ENCODE measurements around the gene OR5K1.

The OR5K1 gene

GRCh38 chr3:98457543-98457942 lies 5.5 kb upstream of the OR5K1 start:
- no peaks in the 10 kb centered on the region for H3K36me3 ChIP-seq (ENCODE audit: low read depth)
- no peak overlapping the region for H3K27ac ChIP-seq (ENCODE audit: poor library complexity, severe bottlenecking)
- DNase-seq (ENCODE audit: low spot score) (no peak), ATAC-seq (ENCODE audit: low read depth) (no peak)
- no peak overlapping the region for H3K4me3 ChIP-seq (ENCODE audit: severe bottlenecking)
- no peaks in the 10 kb centered on the region for H3K9me3 ChIP-seq (ENCODE audit: severe bottlenecking)
- TF ChIP-seq CTCF (IDR thresholded peaks at IDR 0.05; ENCODE audit: poor library complexity, severe bottlenecking) = no peak
- no peaks in the 10 kb centered on the region for H3K27me3 ChIP-seq (ENCODE audit: insufficient read depth, poor library complexity, severe bottlenecking)
- no peaks in the 10 kb centered on the region for H3K4me1 ChIP-seq (ENCODE audit: insufficient read depth, poor library complexity, severe bottlenecking)

GRCh38 chr3:98460220-98460619 lies 2.8 kb upstream of the OR5K1 start:
- H3K4me3 ChIP-seq (ENCODE audit: severe bottlenecking) = no peak overlapping the region
- H3K27me3 ChIP-seq (ENCODE audit: insufficient read depth, poor library complexity, severe bottlenecking) = no peaks in the 10 kb centered on the region
- DNase-seq (ENCODE audit: low spot score) = no peak
- TF ChIP-seq CTCF (IDR thresholded peaks at IDR 0.05; ENCODE audit: poor library complexity, severe bottlenecking) = no peak
- no peak for ATAC-seq (ENCODE audit: low read depth)
- no peak overlapping the region for H3K27ac ChIP-seq (ENCODE audit: poor library complexity, severe bottlenecking)
- H3K36me3 ChIP-seq (ENCODE audit: low read depth) = no peaks in the 10 kb centered on the region
- H3K9me3 ChIP-seq (ENCODE audit: severe bottlenecking) = no peaks in the 10 kb centered on the region
- no peaks in the 10 kb centered on the region for H3K4me1 ChIP-seq (ENCODE audit: insufficient read depth, poor library complexity, severe bottlenecking)

- ATAC-seq (ENCODE audit: low read depth) (peak; percentile 98), DNase-seq (ENCODE audit: low spot score) (peak; percentile 73)
- Histone ChIP-seq H3K36me3 (ENCODE audit: low read depth) (no peaks in the 10 kb centered on the region), H3K4me3 (ENCODE audit: severe bottlenecking) (no peak overlapping the region), H3K9me3 (ENCODE audit: severe bottlenecking) (peaks cover 2% of the 10 kb centered on the region), H3K27ac (ENCODE audit: poor library complexity, severe bottlenecking) (peak overlapping the region; percentile 52), H3K27me3 (ENCODE audit: insufficient read depth, poor library complexity, severe bottlenecking) (no peaks in the 10 kb centered on the region), H3K4me1 (ENCODE audit: insufficient read depth, poor library complexity, severe bottlenecking) (peaks cover 17% of the 10 kb centered on the region)
- no peak for TF ChIP-seq CTCF (IDR thresholded peaks at IDR 0.05; ENCODE audit: poor library complexity, severe bottlenecking)
Observed at GRCh38 chr3:98482717-98483482, 19.9 kb downstream of the OR5K1 start.

- peak overlapping the region; percentile 52 for H3K27ac ChIP-seq (ENCODE audit: poor library complexity, severe bottlenecking)
- DNase-seq (ENCODE audit: low spot score) (no peak), ATAC-seq (ENCODE audit: low read depth) (peak; percentile 26; the same call in 2 of the 3 replicates)
- no peak for TF ChIP-seq CTCF (IDR thresholded peaks at IDR 0.05; ENCODE audit: poor library complexity, severe bottlenecking)
- H3K4me1 ChIP-seq (ENCODE audit: insufficient read depth, poor library complexity, severe bottlenecking) = peaks cover 17% of the 10 kb centered on the region
- no peak overlapping the region for H3K4me3 ChIP-seq (ENCODE audit: severe bottlenecking)
- H3K36me3 ChIP-seq (ENCODE audit: low read depth) = no peaks in the 10 kb centered on the region
- H3K9me3 ChIP-seq (ENCODE audit: severe bottlenecking) = peaks cover 2% of the 10 kb centered on the region
- no peaks in the 10 kb centered on the region for H3K27me3 ChIP-seq (ENCODE audit: insufficient read depth, poor library complexity, severe bottlenecking)
Observed at GRCh38 chr3:98483626-98484025, 20.6 kb downstream of the OR5K1 start.

- no peak for ATAC-seq (ENCODE audit: low read depth)
- Histone ChIP-seq H3K27ac (ENCODE audit: poor library complexity, severe bottlenecking) (no peak within 1 kb of the TSS), H3K4me1 (ENCODE audit: insufficient read depth, poor library complexity, severe bottlenecking) (peaks cover 16% of the 10 kb centered on the region), H3K9me3 (ENCODE audit: severe bottlenecking) (no peaks in the 10 kb centered on the region), H3K36me3 (ENCODE audit: low read depth) (no peaks in the 10 kb centered on the region), H3K4me3 (ENCODE audit: severe bottlenecking) (no peak within 1 kb of the TSS), H3K27me3 (ENCODE audit: insufficient read depth, poor library complexity, severe bottlenecking) (no peaks in the 10 kb centered on the region)
- TF ChIP-seq CTCF (IDR thresholded peaks at IDR 0.05; ENCODE audit: poor library complexity, severe bottlenecking) = no peak
- DNase-seq (ENCODE audit: low spot score) = no peak
Observed at GRCh38 chr3:98497381-98497780, 34.4 kb downstream of the OR5K1 start, which contains the start of gene OR5K2. OR5K2 (plus strand) TSS chr3:98497681; CDS start chr3:98497681, 0 bp downstream.

All from RWPE2 (cell line).